Activated effector memory CD4-positive, alpha-beta T cell treated with anti-CD3 and anti-CD28 coated beads, Interleukin-2, amount 50 U/mL, for 16 hours (primary cell): ENCODE measurements around the gene FASTK.
A peak's percentile ranks its signal among the peaks of the same experiment; 100 is the strongest.

Experiments used
- DNase-seq: peaks from one replicate; pipeline ENCODE4 v3.0.0-alpha.2; 2020

The FASTK gene

DNA sequence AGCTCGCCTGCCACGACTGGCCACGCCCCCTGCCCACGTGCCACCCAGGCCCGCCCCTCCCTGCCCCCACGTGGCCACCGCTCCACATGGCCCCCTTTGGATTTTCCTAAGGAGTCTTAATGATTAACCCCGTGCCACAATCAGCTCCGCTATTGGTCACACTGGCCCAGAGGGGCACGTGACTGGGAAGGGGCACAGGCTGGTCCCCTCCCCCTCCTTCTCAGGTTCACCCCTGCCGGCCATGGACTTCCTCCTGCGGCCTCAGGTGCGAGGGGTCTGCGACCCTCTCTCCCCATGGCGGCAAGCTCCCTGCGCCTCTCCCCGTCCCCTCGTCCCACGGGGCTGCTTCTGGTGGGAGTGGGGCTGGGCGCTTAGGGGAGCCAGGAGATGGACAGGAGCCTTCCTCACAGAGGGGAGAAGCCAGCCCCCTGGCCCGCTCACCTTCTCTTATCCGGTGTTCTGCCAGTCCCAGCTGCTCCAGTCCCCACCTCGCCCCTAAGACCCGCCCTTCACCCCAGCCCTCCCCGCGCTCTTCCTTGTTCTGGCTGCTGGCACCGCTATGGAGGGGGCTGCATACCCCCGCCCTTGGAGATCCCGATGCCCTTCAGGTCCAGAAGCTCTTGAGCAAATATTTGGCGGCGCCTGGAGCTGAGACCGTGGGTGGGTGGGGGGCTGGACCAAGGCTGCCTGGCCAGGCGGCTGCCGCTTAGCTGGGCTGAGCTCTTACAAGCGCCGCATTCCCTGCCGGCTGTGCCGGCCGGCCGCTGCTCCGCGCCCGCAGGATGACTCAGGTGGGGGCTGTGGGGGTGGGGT is 18.0 kb downstream of the FASTK start:
- DNase-seq = no peak

DNA sequence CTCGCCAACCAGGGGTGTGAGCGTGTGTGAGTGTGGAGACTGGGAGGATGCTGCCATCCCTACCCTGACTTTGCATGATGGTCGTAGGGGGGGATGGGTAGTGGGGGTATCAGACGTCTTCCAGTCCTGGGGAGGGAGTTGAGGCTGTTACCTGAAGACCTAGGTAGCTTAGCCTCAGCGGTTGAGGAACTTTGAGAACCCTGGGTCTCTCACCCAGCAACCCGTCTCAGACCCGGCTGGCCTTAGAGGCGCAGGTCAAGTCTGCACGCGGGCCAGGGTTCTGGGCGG is 18.6 kb downstream of the FASTK start:
- DNase-seq = no peak

DNA sequence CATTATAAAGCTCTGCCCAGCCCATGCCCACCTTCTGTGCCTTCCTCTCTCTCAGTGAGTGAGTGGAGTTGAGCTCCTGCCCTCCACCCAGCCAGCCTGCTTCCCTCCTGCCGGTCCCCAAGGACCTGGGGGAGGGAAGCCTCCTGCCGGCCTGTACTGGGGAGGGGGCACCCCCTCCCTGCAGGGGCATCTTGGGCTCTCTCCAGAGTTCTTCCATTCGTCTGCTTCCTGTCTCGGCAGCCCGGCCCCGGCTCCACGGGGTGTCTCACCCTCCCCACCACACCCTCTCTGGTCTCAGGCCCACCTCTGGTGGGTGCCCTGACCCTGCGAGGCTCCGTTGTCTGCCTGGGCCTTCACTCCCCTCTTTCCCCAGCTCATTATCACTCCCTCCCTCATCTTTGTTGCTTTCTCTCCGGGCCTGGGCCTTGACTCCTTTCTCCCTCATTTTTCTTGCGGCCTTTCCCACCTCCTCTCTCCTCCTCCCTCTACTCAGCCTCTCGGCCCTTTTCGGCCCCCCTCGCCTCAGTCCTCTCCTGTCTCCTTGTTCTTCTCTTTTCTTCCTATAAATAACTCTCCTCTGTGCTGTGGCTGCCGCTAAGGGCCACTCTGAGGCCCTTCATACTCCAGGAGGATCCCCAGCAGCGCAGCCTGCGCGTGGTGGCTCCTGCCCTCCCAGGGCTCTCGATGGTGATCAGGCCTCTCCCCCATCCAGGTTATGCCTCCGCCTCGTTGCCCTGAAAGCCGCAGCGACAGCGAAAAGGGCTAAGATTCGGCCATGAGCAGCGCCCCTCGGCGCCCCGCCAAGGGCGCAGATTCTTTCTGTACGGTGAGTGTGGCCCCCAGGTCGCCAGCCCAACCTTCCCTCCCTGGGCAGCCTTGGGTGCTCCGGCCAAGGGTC is 19.1 kb downstream of the FASTK start:
- no peak for DNase-seq

DNA sequence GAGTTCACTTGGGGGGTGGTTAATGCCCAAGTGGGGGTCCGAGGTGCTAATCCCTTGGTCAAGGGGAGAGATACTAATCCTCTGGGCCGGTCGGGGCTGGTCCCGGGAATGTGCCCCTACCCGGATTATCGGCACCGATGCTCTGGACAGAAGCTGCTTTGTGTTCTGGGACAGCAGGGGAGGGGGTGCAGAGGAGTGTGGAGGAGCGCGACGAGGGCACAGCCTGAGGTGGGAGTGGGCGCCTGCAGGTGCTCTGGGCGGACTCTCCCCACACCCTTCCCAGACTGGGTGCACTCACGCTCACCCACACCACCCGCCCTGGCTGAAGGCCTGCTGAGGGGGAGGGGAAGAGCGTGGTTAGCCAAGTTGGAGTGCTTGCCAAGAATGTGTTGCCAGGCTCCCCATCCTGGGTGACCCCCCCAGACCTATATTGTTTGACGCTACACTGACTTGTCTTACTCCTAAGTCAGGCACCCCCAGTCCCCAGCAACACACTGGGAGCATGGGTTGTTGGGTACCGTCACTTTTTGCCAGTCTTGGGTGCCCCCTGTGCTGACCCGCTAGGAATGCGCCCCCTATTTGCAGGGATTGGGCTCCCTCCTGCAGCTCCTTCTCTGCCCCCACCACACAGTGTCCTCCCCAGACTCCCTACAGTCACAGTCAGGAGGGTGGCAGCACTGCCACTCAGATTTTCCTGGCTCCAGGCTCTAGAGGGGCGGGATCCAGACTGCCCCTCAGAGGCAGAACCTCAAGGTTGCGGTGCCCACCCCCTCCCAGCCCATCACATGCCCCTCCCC is 20.0 kb downstream of the FASTK start:
- DNase-seq = peak; percentile 67

DNA sequence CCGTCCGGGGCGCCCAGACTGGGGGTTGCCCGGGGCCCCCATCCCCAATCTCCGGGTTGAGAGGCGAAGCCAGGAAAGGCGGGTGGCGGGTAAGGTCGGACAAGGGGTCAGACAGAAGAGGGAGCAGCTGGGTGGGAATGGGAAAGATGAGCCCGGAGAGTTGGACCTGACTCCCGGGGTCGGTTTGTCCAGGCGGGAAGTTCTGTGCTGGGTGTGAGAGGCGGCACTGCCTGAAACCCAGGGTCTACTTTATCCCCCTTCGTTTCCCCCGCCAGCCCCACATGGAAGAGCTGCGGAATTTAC is 20.5 kb downstream of the FASTK start:
- no peak for DNase-seq

DNA sequence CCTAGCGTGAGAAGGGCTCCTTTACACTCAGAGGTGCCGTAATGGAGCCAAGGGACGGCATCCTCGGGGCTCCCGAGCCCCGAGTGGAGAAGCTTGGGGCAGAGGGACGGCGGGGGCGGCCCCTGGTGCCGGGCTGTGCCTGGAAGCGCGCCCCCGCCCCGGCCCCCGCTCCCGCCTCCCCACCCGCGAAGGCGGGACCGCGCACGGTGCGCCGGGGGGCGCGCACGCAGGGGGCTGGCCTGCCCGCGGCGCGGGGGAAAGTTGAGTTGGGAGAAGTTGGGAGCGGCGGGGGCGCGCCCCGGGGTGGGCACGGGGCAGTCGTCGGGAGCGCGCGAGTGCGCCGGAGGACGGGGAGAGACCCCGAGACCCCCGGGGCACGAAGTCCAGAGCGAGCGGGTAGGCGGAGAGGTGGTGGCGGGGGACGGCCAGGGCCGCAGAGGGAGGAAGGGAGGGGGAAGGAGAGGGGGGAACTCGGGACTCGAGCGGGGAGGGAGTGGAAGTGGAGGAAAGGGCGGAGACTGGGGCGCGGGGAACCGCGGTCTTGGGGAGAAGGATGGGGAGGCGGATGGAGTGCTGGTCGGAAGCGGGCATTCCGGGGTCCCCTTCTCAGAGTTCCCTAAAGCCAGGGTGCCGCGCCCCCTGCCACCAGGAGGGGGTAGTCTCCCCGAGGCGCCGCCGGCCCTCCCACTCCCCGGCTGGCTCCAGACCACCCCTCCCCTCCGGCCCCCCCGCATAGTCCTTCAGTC is 21.1 kb downstream of the FASTK start, which contains the start of gene SLC4A2:
TSS of gene SLC4A2 (plus strand) at position 223 of the 746 bp plus-strand sequence. CDS start 2,399 bp downstream, outside the sequence.
- peak; percentile 91 for DNase-seq

DNA sequence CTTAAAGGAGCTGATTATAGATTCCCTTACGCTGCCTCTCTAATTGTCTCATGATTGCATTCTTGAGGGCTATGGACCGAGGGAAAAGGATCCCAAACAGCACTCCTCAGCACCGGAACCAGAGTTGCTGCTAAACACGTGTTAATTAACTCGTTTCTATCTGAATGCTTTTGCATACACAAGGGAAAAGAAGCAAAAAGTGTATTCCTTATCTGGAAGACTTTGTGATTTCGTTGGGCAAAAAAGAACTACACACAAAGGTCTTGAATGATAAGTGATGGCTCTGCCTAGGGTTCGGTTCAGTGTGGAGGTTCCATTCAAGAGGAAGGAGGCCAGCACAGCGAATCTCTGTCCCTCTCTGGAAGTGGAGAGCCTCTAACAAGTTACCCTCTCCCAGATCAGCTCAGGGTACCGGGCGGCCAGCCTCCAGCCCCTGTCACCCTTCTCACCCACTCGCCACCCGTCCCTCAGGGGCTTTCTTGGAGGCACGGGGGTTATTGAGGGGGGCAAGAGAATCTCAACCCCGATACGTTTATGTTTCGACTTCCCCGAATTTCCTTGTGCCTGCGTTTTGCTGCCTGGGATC is 21.7 kb downstream of the FASTK start:
- peak; percentile 73 for DNase-seq

DNA sequence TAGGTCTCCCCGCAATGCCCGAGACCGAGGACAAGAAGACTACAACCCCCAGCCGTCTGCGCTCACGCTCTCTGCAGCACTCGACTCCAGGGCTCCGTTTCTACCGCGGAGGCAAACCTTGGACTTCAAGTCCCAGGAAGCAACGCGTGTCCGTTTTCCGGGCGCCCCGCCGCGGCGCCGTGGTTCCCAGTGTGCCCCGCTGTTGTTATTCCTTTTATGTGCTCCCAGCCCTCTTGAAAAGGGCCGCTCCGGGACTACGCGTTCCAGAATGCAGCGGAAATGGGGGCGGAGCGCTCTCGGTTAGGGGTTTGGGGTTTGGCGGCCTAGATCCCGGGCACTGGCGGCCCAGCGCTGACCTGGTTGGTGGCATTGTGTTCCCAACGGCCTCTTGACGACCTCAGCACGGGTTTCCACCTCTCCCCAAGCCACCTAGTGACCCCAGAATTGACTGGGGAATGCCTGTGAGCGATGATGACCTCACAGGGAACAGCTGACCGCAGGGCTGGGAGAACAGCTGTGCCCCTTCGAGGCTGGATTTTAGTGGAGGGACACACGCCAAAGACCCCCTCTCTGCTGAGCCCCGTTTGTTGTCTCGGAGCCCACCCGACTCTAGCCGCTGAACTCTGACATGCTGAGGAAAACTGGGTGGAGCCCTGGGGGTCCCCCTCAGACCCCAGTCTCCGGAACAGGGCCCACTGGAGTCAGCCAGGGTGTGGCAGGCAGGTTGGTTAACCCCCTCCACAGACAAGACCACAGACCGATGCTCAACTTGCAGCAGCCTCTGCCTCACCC is 22.4 kb downstream of the FASTK start:
- DNase-seq = peak; percentile 99

DNA sequence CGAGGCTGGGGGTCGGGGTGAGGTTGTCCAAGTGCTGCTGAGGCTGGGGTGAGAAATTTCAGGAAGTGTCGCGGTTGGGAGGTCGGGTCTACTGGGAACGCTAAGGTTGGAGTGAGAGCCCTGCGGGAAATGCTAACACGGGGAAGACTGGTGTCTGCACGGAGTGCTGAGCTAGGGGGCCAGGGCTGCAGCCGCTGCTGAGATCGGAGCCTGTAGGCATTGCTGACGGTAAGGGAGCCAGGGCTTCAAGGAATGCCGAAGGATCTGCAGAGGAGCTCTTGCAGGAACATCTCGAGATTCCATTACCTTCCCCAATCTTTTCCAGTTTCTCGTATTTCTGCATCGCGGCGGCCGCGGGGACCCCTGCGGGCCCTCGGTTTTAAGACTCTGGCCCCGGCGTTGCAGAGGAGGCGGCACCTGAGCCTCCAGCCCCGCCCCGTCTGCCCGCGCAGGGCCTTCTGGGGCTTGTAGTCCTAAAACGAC is 23.1 kb downstream of the FASTK start, which contains the start of gene CDK5:
TSS of gene CDK5 (minus strand) at position 392 of the 483 bp plus-strand sequence. CDS start at position 343, 49 bp downstream.
- no peak for DNase-seq

DNA sequence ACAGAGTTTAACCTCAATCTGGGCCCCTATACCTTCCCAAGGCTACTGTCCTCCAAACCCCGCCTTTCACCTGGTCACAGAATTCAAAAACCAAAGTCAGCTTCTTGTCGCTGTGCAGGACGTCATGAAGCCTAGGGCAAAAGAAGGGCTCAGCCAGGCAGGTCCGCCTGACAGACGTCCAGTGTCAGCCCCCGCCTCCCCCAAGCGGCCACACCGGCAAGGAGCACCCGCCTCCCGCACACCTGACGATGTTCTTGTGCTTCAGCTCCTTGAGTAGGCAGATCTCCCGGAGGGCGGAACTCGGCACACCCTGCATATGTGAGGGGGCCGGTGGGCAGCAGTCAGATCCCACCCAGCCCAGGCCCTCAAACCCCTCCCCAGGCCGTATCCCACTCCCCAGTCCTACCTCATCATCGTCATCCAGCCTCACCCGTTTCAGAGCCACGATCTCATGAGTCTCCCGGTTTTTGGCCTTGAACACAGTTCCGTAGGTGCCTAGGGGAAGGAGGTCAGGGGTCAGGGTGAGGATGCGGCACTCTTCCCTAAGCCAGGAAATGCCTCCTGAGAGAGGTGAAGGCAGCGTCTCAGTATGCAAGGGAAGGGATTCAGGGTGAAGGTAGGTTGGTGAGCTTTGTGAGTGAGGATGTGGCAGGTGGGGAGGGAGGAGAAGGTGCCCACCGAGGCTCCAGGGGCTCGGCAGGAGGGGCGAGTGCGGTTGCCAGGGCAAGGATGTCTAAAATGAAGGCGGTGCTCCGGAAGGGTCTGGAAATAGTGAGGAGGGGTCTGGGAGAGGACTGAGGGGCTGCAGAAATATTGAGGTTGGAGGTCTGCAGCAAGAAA is 23.7 kb downstream of the FASTK start:
- DNase-seq = no peak

DNA sequence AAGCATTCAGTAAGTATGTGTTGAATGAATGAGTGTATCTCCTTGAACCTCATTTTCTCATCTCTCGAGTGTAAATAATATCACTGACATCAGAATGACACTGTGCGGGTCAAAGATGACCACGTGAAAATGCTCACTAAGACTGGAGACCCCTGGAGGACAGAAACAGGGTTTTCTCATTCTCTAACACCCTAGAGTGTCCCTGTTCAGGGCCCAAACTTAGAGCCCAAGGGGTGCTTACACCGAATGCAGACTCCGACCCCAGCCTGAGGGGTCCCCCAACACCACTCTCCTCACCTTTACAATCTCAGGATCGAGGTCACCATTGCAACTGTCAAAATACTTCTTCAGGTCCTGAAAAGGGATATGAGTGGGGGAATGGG is 24.3 kb downstream of the FASTK start:
- DNase-seq = no peak

DNA sequence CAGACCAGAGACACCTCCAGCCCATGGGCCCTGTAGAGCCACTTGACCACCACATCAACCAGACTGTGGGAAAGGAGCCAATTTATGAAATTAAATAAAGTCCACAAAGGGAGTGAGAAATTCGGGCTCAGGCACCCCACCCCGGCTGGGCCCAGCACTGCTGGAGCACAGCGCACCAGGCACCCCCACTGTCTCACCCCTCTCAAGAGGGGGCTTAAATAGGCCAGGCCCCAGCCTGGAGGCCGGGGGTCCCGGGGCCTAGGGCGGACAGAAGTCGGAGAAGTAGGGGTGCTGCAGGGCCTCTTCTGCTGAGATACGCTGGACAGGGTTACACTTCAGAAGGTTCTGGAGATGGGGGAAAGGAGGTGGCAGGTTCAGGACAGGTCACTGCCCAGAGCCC is 26.9 kb downstream of the FASTK start:
- no peak for DNase-seq

DNA sequence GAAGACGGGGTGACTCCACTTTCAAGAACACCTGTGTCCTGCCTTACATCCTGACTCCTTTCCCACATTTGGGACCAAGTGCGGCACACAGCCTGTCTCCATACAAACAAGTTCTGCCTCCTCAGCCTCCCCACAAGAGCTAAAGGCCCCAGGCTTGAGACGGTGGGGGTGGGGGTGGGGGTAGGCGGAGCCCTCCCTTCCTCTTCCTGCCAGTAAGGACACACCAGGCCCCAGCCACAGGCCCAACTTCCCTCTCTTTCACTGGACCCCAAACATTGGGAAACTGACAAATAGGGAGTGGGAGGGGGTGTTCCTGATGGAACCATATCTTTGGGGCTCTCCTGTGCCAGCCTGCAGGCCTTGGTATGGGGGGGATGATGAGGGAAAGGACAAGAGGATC is 27.5 kb downstream of the FASTK start:
- no peak for DNase-seq

DNA sequence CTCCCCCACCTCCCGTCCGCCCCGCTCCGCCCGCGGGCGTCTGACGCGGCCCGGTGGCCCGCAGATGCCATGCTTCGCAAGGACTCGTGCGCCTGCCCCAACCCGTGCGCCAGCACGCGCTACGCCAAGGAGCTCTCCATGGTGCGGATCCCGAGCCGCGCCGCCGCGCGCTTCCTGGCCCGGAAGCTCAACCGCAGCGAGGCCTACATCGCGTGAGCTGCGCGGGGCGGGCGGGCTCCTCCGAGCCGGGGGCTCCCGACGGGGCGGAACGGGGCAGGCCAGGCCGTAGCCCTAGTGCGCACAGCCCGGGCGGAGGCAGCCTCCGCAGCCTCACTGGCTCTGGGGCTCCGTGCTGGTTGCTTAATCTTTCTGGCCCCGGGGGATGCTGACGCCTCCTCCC is 29.5 kb downstream of the FASTK start:
- DNase-seq = peak; percentile 81

DNA sequence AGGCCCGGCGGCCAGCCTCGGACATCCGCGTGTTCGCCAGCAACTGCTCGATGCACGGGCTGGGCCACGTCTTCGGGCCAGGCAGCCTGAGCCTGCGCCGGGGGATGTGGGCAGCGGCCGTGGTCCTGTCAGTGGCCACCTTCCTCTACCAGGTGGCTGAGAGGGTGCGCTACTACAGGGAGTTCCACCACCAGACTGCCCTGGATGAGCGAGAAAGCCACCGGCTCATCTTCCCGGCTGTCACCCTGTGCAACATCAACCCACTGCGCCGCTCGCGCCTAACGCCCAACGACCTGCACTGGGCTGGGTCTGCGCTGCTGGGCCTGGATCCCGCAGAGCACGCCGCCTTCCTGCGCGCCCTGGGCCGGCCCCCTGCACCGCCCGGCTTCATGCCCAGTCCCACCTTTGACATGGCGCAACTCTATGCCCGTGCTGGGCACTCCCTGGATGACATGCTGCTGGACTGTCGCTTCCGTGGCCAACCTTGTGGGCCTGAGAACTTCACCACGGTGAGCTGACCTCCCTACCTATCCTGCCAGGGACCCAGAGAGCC is 31.6 kb downstream of the FASTK start:
- DNase-seq = no peak

DNA sequence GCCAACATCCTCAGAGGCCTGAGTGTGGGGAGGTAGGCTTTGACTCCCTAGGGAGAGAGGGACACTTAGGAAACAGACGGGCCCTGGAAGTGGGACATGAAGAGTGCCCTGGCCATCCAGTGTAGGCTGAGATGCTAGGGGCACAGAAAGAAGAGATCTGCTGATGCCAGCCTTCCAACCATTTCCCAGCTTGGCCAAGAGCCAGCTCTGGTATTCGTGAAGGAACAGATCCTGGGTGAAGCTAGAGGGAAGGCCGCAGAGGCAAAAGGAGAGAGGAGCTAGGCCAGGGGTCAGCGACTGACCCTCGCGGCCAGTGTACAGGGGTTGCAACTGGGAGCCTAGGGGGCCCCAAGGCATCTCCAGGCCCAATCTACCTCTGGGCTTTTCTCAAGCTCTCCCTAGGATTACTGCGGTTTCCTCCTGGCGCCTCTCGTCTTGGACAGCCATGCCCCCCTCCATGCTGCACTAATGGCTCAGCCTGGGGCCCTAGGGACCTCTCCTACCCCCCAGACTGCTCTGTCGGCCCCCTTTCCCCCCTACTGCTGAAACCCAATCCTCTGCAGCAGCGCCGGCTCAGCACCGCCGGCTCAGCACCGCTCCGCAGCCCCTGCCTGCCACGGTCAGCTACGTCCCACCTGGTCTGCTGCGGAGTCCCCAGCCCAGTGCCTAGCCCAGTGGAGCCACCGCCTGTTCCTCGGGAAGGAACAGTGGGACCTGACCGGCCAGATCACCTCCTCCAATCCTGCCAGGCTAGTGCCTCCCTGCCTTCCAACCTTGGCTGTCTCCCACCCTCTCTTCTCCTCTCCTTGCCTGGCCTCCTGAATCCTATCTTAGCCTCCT is 32.4 kb downstream of the FASTK start, which contains the start of gene ASIC3:
TSS of gene ASIC3 (plus strand) at position 556 of the 840 bp plus-strand sequence. CDS start 355 bp downstream, outside the sequence.
- no peak for DNase-seq

DNA sequence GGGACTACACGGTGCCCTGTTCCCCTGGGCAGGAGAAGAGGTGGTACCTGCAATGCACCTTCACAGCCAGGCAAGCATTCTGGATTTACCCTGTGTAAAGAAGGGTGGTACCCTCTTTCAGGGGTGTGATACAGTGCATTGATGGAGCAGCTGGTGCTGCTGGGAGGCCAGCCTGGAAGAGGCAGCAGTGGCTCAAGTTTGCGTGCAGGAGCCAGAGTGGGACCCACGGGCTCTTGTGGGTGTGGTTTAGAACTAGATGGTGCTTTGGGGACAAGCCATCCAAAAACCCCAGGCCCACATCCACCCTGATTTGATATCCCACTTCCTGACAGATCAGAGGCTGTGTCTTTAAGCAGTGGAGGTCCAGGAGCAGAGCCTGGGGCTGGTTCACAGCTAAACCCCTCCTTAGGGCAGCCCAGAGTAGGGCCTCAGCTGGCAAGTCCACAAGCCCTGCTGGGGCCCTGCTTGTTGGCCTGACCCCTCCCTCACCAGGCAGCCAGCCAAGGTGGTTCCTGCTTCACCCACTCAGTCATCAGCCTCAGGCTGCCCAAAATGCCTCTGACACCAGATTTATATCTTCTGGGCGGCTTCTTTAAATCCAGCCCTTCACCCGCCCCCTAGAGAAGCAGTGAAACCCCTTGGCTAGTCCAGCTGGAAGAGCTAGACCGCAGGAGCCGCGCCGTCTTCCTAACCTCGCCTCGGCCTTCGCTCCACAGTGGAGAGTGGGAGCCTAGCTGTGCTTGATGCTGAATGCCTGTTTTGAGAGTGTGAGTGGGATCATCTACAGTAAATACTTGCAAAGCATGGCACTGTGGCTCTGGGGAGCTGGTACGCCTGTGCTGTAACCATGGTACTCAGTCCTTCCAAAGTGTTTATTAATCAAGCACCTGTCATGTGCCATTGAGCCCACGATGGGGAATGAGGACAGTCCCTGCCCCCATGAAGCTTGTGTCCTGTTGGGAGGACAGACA is 33.7 kb downstream of the FASTK start:
- DNase-seq = no peak

DNA sequence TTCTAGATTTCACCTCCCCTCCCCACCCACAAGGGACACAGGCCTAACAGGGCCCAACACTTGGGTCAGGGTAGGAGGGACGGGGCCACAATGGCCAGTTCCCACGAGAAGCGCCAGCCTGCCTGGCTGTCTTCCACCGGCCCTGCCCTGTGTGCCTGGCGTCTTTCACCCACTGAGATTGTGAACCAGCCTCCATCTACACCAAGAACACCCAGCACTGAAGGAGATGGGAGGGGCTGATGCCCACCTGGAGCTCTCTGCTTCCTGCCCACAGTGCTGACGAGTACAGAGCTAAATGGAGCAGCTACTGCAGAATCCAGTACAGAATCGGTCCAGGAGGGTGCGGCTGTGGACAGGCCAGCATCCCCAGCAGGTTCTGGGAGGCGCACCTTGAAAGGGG is 34.6 kb downstream of the FASTK start:
- DNase-seq = no peak
